NOMO-1 treated with DMSO at 0.1 percent for 48 hours (cell line): ENCODE results near the gene CCNG1.
"Not testable (repeated sequence)": the region's sequence is repeated elsewhere in the genome, so short reads cannot be mapped to it uniquely, and the experiment has no call there.

ENCODE experiments used
- DNase-seq: peaks from one replicate; lab custom pipeline; 2025; ENCODE audit not compliant: unreplicated experiment; lab: John Stamatoyannopoulos, UW

Gene CCNG1, protein sequence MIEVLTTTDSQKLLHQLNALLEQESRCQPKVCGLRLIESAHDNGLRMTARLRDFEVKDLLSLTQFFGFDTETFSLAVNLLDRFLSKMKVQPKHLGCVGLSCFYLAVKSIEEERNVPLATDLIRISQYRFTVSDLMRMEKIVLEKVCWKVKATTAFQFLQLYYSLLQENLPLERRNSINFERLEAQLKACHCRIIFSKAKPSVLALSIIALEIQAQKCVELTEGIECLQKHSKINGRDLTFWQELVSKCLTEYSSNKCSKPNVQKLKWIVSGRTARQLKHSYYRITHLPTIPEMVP

DNA sequence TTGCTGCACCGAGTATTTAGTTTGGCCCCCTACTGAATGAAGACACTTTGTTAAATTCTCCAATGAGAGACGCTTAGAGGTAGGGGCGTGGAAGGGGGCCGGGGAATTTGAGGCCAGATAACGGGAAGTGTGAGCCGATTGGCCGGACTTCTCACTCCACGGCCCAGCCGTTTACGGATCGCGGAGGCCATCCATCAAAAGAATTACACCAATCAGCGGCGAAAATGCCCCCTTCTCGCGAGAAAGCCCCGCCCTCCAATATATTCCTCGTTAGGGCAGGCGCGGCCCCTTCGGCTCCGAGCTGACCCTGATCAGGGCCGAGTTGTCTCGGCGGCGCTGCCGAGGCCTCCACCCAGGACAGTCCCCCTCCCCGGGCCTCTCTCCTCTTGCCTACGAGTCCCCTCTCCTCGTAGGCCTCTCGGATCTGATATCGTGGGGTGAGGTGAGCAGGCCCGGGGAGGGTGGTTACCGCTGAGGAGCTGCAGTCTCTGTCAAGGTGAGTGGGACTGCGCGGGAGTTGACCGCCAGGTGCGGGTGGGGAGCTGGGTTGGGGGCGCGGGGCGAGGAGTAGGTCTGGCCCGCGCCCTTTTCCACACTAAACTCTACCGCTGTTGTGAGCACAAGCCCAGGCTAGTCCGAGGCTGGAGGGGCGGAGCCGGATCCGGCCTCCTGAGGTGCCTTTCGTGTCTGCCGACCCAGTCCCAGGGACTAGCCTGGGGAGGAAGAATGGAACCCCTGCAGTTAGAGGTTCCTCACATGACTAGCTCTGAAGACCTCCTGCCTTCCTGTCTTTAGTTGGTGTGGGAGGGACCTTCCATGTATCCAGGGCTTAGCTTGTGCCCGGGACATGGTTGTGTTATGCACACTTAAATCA, at the start of gene CCNG1:
CCNG1 (plus strand) TSS at position 287 of the 874 bp plus-strand sequence. CDS start 1,662 bp downstream, outside the sequence.
- DNase-seq, result peak; percentile 98

DNA sequence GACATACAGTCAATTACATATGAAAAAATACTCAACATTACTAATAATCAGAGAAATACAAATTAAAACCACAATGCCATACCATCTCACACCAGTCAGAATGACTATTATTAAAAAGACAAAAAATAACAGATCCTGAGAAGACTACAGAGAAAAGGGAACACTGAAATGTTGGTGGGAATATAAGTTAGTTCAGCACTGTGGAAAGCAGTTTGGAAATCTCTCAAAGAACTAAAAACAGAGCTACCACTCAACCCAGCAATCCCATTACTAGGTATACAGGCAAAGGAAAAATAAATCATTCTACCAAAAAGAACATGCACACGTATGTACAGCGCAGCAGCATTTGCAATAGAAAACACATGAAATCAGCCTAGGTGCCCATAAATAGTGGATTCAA, 41.6 kb upstream of the CCNG1 start:
- DNase-seq, result no peak

DNA sequence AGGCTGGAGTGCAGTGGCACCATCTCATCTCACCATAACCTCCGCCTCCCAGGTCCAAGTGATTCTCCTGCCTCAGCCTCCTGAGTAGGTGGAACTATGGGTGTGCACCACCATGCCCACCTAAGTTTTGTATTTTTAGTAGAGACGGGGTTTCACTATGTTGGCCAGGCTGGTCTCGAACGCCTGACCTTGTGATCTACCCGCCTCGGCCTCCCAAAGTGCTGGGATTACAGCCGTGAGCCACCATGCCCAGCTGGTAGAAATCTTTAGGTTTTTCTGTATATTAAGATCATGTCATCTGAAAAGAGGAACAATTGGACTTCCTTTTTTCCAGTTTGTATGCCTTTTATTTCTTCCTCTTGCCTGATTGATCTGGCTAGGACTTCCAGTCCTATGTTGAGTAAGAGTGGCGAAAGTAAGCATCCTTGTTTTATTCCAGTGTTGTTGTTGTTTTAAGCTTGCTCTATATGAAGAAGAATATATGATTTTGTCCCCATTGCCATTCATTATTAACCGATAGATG, 40.5 kb upstream of the CCNG1 start:
- peak; percentile 77 for DNase-seq

DNA sequence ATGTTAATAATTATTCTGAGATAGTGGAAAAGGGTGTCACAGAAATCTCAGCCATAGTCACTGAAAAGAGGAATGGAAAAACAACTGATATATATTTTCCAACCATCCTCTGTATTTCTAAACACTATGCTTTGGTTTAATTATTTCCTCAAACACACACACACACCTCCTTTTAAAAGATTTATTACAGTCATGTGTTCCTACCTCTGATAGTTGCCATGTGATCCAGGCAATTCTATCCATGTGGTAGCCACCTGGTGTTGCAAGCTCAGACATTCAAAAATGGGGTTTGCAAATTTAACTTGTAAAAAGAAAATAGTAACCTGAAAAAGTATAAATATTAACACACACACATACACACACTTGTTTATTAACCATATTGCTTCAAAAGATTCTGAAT, 40.0 kb upstream of the CCNG1 start:
- DNase-seq, result peak; percentile 14

DNA sequence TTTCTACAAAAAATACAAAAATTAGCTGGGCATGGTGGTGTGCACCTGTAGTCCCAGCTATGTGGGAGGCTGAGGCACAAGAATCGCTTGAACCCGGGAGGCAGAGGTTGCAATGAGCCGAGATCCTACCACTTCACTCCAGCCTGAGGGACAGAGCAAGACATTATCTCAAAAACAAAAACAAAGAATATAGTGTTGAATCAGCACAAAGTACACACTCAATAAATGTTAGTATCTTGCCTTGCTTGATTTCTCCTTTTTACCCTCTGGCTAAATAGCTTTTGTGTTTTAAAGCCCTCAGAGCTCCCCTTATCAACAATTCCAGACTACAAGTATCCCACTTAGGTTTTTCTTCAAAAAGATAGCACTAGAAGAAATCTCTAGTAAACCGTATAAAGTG, 37.5 kb upstream of the CCNG1 start:
- DNase-seq, result no peak

DNA sequence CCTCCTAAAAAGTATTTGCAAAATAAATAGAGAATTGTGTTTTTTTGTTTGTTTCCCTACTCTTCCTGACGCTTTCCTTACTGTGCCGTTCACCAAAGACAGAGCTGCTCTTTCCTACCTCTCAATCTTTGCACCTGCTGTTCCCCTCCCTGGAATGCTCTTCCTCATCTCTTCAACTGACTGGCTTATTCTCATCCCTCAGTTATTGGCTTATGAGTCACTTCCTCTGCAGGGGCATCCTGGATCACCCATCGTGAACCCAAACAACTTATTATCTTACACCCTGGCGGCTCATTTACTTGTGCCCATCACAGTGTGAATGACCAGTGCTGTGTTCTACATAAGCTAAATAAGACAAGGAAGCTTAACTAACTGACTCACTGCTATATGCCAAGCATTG, 36.1 kb upstream of the CCNG1 start:
- DNase-seq, result no peak

DNA sequence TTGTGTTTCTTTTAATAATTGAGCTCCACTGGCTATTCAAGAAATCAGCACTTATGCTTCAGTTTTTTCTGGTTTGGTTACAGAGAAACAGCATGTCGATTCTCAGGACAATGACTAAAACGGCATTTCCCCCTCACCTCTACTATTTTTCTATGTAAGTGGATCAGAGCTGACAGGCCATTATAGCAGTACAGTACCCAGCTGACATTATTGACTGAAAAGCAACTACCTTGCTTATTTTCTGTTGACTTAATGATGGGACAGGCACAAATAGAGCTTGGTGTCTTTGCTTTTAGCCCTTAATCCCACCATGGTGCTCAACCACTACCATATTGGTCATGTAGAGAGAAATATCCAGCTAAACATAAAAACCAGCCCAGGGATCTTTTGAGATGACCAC, 35.4 kb upstream of the CCNG1 start:
- DNase-seq, result no peak

DNA sequence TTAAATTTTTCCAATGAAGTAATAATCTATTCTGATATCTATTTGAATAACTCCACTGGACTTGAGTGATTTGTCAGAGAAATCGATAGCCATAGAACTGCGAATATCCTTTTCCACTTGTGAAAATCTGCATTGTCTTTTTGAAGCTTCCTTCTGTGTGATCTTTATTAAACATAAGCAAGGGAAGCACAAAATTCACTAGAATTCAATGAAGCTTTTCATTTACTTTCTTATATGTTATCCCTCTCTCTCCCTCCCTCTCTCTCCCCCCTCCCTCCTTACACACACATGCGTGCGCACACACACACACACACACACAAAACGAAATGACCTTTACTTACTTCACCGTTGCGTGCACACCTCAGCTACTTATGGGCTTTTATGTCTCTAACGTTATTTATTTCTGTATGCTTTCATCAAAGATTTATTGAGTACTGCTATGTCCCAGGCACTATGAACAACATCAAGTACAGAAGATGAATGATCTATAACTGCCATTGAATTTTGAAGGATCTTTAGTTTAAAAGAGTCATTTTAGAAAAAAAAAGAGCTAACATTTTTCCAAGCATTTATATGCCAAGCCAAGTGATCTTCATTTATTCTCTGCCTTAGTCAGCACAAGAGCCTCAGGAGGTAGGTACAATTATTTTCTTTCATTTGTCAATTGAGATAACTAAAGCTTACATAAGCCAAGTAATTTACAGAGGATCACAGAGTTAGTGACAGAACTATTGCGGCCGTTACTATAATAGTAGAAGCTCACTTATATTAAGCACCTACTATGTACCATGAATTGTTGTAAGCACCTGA, 32.8 kb upstream of the CCNG1 start:
- DNase-seq, result no peak

DNA sequence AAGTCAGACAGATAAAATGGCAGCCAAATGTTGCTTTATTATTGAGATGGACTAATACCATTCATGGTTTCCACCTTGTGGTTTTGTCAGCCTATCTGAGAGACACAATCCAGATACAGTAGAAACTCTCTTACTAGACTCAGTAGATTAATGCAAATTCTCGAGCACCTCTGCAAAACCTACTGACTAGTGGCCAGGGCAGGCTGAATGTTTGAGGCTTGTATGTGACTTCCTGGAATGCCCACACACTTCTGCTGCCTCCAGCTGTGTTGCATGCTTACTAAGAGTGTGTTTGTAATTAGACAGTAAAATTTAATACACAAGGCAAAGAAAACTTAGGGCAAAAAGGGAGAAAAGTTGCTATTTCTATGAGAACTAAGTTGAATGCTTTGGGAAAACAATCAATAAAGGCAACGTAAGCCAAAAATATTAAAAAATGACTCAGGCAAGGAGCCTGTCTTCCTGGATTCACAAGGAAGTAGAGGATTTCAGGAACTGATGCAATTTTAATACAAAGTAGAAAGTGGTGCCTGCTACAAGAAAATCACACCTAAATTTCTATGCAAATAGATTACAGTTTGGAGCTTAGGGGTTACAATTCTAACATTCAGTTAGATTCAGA, 30.2 kb upstream of the CCNG1 start:
- peak; percentile 41 for DNase-seq

DNA sequence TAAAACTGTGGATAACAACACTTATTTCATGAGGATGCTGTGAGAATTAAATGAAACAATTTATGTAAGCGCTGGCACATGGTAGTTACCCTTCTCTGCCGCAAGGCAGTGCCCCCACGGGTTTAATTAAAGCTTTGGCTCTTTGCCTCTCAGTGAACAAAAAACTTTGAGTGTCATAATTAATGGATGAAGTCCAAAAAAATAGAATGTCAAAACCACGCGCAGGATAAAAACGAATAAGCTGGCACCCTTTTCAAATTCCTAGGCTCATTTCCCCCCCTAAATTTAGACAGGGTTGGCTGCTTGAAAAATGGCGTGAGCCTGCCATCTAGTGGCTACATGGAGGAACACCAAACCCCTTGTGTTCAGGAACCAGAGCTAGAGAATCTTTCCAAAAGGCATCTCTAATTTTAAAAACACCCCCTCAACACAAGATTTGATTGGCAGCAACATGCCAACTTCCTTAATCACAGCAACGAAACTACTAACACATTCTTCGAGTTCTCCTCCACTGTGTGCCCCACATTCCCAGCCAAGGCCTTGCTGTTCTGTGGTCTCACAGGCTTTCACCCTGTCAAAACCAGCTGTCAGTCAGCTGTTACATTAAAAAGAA, 29.0 kb upstream of the CCNG1 start:
- DNase-seq, result peak; percentile 59

DNA sequence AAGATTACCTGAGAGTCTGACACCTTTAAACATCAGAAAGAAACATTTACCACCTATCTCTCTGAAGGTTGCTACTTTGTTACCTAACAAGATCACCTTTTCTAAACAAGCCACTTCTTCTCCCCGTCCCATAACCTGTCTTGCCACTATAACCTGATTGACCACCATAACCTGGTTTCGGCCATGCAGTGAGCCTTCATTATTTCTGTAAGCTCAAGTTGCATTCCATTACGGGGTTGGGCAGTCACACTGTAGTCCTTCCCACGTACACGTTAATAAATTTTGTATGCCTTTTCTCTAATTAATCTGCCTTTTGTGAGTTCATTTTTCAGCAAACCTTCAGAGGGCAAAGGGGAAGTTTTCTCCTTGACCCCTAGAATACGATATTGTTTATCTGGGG, 28.0 kb upstream of the CCNG1 start:
- DNase-seq, result no peak

DNA sequence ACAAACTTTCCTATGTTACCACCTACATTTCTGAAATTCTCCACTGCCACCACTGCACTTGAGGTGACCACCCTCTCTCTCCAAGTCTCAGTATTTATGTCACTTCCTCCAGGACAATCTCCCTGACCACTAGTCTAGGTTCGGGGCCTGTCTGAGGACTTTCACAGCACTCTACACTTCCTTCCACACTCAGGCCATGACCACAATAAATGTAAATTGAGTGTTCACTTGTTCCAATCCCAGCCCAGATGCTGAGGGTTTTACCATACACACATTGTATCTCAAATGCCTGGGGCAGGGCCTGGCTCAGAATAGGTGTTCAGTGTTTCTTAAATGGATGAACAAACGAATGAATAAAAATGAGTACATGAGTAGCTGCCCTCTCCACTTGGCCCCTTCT, 26.9 kb upstream of the CCNG1 start:
- no peak for DNase-seq

DNA sequence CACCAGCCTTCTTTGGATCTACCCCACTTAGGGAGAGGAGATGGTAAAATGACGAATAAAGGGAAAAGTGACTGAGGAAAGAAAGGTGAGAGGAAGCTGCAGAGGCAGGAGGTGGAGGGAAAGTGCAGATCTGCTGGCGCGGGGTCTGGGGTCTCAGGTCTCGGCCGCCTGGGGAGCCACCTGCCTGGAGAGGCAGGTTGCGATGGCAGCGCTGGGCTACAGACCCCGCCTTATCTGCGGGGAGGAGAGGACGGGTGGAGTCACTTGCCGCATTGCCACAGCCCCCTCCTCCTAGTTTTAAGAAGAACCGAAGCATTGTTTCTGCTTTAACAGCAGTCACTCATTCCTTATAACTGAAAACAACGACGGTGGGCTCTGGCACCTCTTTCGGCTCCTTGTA, 21.7 kb upstream of the CCNG1 start:
- not testable (repeated sequence) for DNase-seq

DNA sequence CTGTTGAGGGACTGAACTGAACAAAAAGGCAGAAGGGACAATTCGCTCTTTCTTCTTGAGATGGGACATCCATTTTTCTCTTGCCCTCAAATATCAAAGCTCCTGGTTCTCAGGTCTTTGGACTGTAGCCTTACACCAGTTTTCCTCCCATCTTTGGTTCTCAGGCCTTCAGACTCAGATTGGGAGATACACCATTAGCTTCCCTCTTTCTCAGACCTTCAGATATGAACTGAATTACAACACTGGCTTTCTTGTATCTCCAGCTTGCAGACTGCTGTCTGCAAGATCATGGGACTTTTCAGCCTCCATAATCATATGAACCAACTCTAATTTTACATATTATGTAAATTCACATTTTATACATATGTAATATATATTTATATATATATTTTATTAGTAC, 12.6 kb upstream of the CCNG1 start:
- DNase-seq, result no peak

DNA sequence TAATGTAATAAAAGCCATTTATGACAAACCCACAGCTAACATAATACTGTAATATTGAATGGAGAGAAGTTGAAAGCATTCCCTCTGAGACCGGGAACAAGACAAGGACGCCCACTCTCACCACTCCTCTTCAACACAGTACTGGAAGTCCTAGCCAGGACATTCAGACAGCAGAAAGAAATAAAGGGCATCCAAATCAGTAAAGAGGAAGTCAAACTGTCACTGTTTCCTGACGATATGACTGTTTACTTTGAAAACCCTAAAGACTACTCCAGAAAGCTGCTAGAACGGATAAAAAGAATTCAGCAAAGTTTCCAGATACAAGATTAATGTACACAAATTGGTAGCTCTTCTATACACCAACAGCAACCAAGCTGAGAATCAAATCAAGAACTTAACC, 11.3 kb upstream of the CCNG1 start:
- DNase-seq, result peak; percentile 3

DNA sequence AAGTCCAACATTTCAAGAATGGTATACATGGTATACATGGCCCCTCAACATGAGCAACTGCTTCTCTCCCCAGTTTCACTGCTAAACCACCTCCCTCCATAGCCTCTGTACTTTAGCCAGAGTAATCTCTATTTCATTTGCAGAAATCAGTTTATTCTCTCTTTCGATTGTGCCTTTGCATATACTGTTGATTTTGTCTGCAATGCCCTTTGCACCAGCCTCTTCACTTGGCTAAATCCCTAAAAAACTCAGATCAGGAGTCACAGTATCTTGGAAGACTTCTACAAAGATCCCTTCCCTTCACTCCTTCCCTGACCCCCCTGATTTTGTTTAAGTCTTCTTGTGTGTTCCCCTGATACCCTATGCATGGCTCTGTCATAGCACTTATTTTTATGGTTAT, 4.9 kb upstream of the CCNG1 start:
- DNase-seq, result no peak

DNA sequence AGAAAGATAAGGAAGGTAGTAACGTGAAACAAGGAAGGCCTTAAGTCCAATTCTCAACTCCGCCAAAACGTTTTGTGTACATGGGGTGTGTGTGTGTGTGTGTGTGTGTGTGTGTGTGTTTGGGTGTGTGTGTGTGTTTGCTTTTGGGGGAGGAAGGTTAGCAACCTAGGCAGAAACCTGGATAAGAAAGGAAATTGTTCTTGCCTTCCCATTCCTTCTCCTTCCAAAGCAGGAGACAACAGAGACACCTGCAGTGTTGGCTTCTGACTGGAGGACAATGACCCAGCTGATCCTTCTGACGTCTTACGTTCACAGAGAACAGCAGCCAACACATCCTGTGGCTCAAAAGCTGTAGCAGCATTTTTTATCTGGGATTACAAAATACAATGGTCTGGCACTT, 4.1 kb upstream of the CCNG1 start:
- DNase-seq, result no peak

DNA sequence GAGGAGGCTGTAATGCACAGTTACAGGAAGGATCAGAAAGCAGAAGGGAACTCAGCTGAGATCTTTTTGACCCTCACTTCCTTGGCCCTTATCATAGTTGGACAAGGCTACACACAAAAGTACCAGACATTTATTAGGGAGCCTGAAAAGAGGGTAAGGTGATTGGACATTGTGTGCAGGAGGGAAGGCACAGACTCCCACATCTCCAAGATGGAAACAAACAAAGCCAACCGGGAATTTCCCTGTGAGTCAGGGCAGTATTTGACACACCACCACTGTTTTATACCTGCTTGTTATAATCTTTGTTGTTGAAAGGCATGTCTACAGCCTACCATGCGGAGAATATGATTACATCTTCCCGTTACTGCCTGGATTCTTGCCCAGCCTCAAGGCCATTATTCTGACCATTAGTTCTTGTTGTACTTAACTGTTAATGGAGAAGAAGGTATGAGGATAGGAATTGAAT, 3.0 kb upstream of the CCNG1 start:
- DNase-seq, result no peak

DNA sequence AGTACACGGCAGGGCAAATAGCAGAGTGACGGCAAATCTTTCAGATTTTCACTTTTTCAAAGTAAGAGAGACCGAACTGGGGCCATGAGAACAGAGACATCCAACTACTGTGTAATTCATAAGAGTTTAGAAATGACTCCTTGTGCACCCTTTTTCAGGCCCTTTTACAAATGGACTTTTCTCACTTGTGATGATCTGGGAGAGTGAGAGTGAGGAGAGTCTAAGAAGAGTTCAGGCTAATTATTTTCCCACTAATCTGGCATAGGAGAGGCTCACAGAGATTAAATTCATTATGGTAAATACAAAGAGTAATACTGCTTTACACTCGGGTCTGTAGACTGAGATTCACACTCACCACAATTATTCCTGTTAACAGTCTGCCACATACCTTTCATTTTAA, 880 bp upstream of the CCNG1 start:
- DNase-seq, result no peak

DNA sequence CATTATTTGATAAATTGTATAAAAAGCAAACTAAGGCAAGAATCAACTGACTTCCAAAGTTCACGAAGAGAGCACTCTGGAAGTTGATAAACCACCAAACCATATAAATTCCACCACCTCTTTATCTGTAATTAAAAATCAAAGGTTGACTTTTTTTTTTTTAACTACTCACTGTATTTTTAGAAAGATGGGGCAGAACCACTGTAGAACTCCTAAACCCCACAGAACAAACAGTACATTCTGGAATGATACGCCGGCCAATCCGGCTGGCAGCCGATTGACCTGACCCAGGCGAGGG, 435 bp upstream of the CCNG1 start:
- no peak for DNase-seq

DNA sequence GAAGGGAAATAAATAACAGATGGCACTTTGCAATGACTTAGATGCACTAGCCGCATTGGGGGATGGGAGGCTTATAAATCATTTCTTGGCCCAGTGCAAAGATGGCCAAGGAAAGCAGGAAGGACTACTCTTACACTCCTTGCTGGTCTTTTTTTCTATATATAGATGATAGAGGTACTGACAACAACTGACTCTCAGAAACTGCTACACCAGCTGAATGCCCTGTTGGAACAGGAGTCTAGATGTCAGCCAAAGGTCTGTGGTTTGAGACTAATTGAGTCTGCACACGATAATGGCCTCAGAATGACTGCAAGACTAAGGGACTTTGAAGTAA, 1.7 kb downstream of the CCNG1 start:
- peak; percentile 88 for DNase-seq
